ENCODE results near the gene FRMD1.

GRCh38 chr6:168054765-168055560, 24.0 kb downstream of the FRMD1 start:
- TF ChIP-seq CTCF (IDR thresholded peaks at IDR 0.05): no peak
- TF ChIP-seq POLR2A (IDR thresholded peaks at IDR 0.05): no peak
